ENCODE measurements around the gene TBRG1.

- TF ChIP-seq HOXB13 (CRISPR knock-in tag; IDR thresholded peaks at IDR 0.05; ENCODE audit: low read depth) (no peak), RCOR1 (IDR thresholded peaks at IDR 0.05; ENCODE audit: low read depth, low read length) (no peak), RFX5 (IDR thresholded peaks at IDR 0.05) (no peak), BCL3 (IDR thresholded peaks at IDR 0.05) (no peak), CTCF (IDR thresholded peaks at IDR 0.05) (peak; percentile 67), SMC3 (IDR thresholded peaks at IDR 0.05) (peak; percentile 77), POLR2AphosphoS2 (conservative IDR thresholded peaks at IDR 0.05; ENCODE audit: low read length) (no peak), RAD21 (conservative IDR thresholded peaks at IDR 0.05 in 1 of 2, IDR thresholded peaks at IDR 0.05 in 1 of 2) (peak; percentile 76 to 81), CEBPB (IDR thresholded peaks at IDR 0.05) (no peak)
Measured at GRCh38 chr11:124669193-124669592, 46.5 kb downstream of the TBRG1 start.

All from A549 (cell line).